ENCODE data around the gene DDX10. TPM values are rescaled to one million over a fixed set of nuclear protein-coding genes. Genes with fewer than 3 reads are reported as not detected.
A peak's percentile ranks its signal among the peaks of the same experiment; 100 is the strongest.

Gene DDX10
- total RNA-seq, 1 experiment from 2014 or later, result 48.3 TPM

DNA sequence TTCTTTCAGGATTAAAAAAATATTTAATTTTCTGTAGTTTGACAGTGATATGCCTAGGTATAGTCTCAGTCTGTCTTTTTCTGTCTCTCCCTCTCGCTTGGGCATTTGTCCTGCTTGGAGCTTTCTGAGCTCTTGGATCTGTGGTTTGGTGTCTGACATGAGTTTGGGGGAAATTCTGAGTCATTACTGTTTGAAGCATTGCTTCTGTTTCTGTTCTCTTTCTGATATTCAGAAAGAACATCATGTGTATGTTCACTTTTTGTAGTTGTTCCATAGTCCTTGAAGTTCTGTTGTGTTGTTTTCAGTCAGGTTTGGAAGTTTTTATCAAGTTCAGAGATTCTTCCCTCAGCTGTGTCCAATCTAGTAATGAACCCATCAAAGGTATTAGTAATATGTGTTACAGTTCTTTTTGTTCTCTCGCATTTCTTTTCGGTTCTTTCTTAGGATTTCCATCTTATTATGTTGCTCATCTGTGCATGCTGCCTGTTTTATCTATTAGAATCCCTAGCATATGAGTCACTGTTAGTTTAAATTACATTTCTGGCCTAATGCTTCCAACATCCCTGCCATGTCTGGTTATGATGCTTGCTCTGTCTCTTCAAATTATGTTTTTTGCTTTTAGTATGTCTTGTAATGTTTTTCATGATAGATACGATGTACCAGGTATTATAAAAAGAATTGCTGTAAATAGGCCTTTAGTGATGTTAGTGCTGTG is 48.4 kb downstream of the DDX10 start:
- no peak overlapping the region for H4K8ac ChIP-seq (replicated peaks; ENCODE audit: insufficient read length, low read depth, low read length)
- no peak overlapping the region for H2AFZ ChIP-seq (ENCODE audit: low read length)
- H3K4ac ChIP-seq (ENCODE audit: low read depth, low read length), result no peak overlapping the region
- no peak overlapping the region for H4K5ac ChIP-seq (ENCODE audit: insufficient read length, low read depth, low read length)
- H3K18ac ChIP-seq (ENCODE audit: insufficient read length, low read depth, low read length), result no peak overlapping the region
- Mint-ChIP-seq H3K9me3 (peaks cover 8 to 9% of the 10 kb centered on the region in 2 experiments), H3K36me3 (ENCODE audit: insufficient read depth in 1 of 3, low read depth in 3 of 3) (peaks cover 24 to 46% (median 29%) of the 10 kb centered on the region in 3 experiments), H3K27me3 (ENCODE audit: low read depth) (no peaks in the 10 kb centered on the region), H3K4me1 (peaks cover 0 to 2% of the 10 kb centered on the region in 2 experiments; a peak in 1 of 4 replicates), H3K27ac (peak overlapping the region in 1 of 3 experiments; percentile 21; a peak in 3 of 7 replicates), H3K4me3 (no peak overlapping the region)
- H4K20me1 ChIP-seq (ENCODE audit: control insufficient read depth, insufficient read depth, insufficient read length), result no peaks in the 10 kb centered on the region
- H3K27me3 ChIP-seq (ENCODE audit: insufficient read depth, low read length), result no peaks in the 10 kb centered on the region
- H2BK12ac ChIP-seq (ENCODE audit: insufficient read length, low read depth, low read length), result no peak overlapping the region
- H3K14ac ChIP-seq (ENCODE audit: insufficient read depth, low read length), result no peak overlapping the region
- no peak overlapping the region for H2BK120ac ChIP-seq (ENCODE audit: low read depth, low read length, poor library complexity, severe bottlenecking)
- no peaks in the 10 kb centered on the region for H3K4me1 ChIP-seq (ENCODE audit: insufficient read depth, low read length)
- H3K27ac ChIP-seq (ENCODE audit: insufficient read length, low read depth, low read length), result no peak overlapping the region
- no CpG with 5 or more reads among the region's 4 CpGs for WGBS (ENCODE audit: extremely low coverage, insufficient read length, low lambda C conversion rate)
- no peak overlapping the region for H2BK15ac ChIP-seq (ENCODE audit: low read depth, low read length)
- no peaks in the 10 kb centered on the region for H3K9me3 ChIP-seq (ENCODE audit: control insufficient read depth, low read depth, low read length)
- H3K23ac ChIP-seq (ENCODE audit: insufficient read length, low read depth, low read length), result no peak overlapping the region
- DNase-seq, result no peak
- no peak overlapping the region for H3K56ac ChIP-seq (ENCODE audit: insufficient read length, low read depth, low read length)
- no peak overlapping the region for H2BK5ac ChIP-seq (ENCODE audit: insufficient read length, low read length)
- H3T11ph ChIP-seq (ENCODE audit: low read length), result no peak overlapping the region
- no peak overlapping the region for H3K9ac ChIP-seq (ENCODE audit: extremely low read depth, insufficient read length, low read length)
- H2AK5ac ChIP-seq (ENCODE audit: insufficient read length, low read length), result no peak overlapping the region
- TF ChIP-seq, protein P1, sequence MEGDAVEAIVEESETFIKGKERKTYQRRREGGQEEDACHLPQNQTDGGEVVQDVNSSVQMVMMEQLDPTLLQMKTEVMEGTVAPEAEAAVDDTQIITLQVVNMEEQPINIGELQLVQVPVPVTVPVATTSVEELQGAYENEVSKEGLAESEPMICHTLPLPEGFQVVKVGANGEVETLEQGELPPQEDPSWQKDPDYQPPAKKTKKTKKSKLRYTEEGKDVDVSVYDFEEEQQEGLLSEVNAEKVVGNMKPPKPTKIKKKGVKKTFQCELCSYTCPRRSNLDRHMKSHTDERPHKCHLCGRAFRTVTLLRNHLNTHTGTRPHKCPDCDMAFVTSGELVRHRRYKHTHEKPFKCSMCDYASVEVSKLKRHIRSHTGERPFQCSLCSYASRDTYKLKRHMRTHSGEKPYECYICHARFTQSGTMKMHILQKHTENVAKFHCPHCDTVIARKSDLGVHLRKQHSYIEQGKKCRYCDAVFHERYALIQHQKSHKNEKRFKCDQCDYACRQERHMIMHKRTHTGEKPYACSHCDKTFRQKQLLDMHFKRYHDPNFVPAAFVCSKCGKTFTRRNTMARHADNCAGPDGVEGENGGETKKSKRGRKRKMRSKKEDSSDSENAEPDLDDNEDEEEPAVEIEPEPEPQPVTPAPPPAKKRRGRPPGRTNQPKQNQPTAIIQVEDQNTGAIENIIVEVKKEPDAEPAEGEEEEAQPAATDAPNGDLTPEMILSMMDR (conservative IDR thresholded peaks at IDR 0.05), result no peak
- no peaks in the 10 kb centered on the region for H3K79me1 ChIP-seq (ENCODE audit: insufficient read depth, low read depth, low read length, poor library complexity, severe bottlenecking)
- H3K23me2 ChIP-seq (ENCODE audit: insufficient read length, low read depth, low read length, poor library complexity, severe bottlenecking), result no peaks in the 10 kb centered on the region
- no peaks in the 10 kb centered on the region for H3K79me2 ChIP-seq (ENCODE audit: insufficient read depth, low read length)
- H2BK20ac ChIP-seq (ENCODE audit: low read depth, low read length, poor library complexity, severe bottlenecking), result no peak overlapping the region
- H4K91ac ChIP-seq (ENCODE audit: insufficient read length, low read depth, low read length), result no peak overlapping the region
- H3K4me2 ChIP-seq (ENCODE audit: insufficient read depth, insufficient read length, low read length), result no peak overlapping the region
